AG10803 (cell line): Measurements from ENCODE around the gene SLC17A9.

ENCODE experiments used
- DNase-seq: peaks from one replicate; pipeline ENCODE4 v3.0.0; 2010; ENCODE audit warnings: low read depth
- H3K4me3 ChIP-seq: 2 replicates; pipeline ENCODE4 v1.5.1; 2011; ENCODE audit warnings: mild to moderate bottlenecking, low read length, control low read depth
- TF ChIP-seq, protein P1 (sequence below): conservative IDR thresholded peaks from 2 replicates; pipeline ENCODE4 v1.5.1; 2011; ENCODE audit warnings: mild to moderate bottlenecking, low read length, control low read depth, inconsistent platforms

SLC17A9 gene

DNA sequence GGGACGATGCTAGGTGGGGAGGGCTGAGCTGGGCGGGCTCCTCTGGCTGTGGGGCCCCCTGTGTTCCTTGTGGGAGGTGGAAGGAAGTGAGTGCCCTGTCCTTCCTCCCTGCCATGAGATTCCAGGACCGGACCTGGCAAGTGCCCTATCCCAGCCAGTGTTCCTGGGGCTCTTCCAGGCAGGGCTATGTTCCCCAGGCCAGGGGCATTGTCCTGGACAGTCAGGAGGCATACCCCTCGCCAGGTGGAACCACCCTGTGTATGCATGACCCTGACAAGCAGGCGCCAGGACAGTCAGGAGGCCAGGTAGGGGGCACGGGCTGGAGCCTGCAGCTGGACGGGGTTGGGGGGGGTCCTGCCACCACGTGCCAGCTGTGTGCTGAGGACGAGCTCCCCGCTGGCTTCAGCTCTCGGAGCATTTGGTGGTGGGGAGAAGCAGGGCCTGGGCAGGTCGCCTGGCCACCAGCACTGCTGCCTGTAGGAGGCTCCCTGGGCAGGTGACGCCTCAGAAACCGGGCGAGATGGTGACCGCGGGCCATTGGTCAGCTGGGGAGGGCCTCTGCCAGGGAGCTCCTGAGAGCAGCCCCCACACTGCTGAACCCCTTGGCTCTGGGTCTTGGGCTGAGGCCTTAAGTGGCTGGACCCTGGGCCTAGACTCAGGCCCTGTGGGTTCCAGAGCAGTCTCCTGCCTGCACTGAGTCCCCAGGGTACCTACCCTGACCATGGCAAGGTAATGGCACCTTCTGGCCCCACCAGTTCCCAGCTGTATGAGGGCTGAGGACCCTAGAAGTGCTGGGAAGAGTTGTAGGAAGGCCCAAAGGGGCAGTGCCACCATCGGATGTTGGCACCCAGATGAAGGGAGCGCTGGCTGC is 694 bp downstream of the SLC17A9 start:
- TF ChIP-seq, protein P1, sequence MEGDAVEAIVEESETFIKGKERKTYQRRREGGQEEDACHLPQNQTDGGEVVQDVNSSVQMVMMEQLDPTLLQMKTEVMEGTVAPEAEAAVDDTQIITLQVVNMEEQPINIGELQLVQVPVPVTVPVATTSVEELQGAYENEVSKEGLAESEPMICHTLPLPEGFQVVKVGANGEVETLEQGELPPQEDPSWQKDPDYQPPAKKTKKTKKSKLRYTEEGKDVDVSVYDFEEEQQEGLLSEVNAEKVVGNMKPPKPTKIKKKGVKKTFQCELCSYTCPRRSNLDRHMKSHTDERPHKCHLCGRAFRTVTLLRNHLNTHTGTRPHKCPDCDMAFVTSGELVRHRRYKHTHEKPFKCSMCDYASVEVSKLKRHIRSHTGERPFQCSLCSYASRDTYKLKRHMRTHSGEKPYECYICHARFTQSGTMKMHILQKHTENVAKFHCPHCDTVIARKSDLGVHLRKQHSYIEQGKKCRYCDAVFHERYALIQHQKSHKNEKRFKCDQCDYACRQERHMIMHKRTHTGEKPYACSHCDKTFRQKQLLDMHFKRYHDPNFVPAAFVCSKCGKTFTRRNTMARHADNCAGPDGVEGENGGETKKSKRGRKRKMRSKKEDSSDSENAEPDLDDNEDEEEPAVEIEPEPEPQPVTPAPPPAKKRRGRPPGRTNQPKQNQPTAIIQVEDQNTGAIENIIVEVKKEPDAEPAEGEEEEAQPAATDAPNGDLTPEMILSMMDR: no peak
- peak overlapping the region; percentile 69 for H3K4me3 ChIP-seq
- DNase-seq: peak; percentile 25

- peak; percentile 72 for DNase-seq
- H3K4me3 ChIP-seq: peak overlapping the region; percentile 69
Measured at GRCh38 chr20:62953839-62954703, 1.6 kb downstream of the SLC17A9 start.

GRCh38 chr20:62955519-62956386 is 3.2 kb downstream of the SLC17A9 start:
- TF ChIP-seq, protein P1: no peak

More at GRCh38 chr20:62953839-62954703, 1.6 kb downstream of the SLC17A9 start:
- TF ChIP-seq, protein P1: no peak

GRCh38 chr20:62956387-62957135 is 4.1 kb downstream of the SLC17A9 start:
- TF ChIP-seq, protein P1: no peak
- no peak for DNase-seq
- no peak overlapping the region for H3K4me3 ChIP-seq

More at GRCh38 chr20:62955519-62956386, 3.2 kb downstream of the SLC17A9 start:
- H3K4me3 ChIP-seq: no peak overlapping the region
- no peak for DNase-seq

DNA sequence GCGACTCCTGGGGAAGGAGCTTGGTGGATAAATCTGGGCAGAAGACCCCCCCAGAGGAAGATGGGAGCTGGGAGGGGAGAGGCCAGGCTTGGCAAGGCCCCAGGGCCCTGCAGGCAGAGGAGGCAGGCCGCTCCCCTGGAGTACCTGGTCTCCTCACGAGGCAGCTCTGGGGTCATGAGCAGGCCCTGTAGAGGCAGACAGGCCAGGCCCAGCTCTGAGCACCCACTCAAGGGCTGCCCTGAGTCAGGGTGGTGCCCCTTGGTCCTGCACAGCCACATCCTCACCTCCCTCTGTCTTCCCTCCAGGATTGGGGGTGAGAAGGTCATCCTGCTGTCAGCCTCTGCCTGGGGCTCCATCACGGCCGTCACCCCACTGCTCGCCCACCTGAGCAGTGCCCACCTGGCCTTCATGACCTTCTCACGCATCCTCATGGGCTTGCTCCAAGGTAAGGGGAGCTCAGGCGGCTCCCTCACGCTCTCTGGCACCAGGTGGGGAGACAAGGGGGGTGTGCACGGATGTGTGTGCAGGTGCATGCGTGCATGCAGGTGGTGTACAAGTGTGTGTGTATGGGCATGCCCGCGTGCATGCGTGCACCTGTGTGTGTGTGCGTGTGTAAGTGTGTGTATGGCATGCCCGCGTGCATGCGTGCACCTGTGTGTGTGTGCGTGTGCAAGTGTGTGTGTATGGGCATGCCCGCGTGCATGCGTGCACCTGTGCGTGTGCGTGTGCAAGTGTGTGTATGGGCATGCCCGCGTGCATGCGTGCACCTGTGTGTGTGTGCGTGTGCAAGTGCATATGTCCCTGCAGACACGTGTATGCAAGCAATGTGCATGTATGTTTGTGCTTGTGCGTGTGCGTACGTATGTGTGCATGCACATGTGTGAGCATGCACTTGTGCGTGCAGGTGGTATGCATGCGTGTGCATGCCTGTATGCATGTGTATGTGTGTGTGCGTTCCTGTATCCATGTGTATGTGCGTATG is 4.9 kb downstream of the SLC17A9 start:
- H3K4me3 ChIP-seq: no peak overlapping the region
- TF ChIP-seq, protein P1: no peak
- DNase-seq: no peak
